Measurements from ENCODE around the gene TCL1B.
"Not testable (repeated sequence)": the region's sequence is repeated elsewhere in the genome, so short reads cannot be mapped to it uniquely, and the experiment has no call there.

The TCL1B gene

GRCh38 chr14:95685978-95686922 lies at the start of gene TCL1B:
TCL1B (plus strand) TSS chr14:95686426; CDS start chr14:95686468, 42 bp downstream.
- no peak for DNase-seq

GRCh38 chr14:95644981-95645380 lies 41.2 kb upstream of the TCL1B start:
- DNase-seq, result no peak

DNA sequence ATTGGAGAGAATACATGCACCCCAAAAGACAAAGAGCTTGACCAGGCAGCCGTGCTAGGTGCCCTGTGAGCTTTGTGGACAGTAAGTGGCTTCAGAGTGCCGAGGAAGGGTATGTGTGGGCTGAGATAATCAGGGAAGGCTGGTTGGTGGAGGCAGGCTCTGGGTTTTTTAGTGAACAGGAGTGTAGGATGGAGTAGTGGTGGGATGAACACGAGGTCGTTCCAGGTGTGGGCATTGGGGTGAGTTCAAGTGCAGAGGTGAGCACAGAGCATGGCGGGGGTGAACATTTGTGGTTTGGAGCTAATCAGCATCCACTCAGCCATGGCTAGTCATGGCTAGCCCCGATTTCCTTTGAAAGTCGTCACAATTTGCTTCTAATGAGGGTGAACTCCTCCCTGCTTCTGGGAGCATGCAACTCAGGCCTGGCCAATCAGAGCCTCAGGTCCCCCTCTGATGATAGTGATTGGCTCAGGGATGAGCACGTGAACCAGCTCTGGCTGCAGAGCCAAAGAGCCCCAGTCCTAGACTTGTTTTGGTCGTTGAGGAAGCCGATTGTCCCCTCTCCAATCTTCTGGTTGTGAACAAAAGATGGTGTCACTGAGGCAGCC lies 40.7 kb upstream of the TCL1B start:
- DNase-seq, result no peak

DNA sequence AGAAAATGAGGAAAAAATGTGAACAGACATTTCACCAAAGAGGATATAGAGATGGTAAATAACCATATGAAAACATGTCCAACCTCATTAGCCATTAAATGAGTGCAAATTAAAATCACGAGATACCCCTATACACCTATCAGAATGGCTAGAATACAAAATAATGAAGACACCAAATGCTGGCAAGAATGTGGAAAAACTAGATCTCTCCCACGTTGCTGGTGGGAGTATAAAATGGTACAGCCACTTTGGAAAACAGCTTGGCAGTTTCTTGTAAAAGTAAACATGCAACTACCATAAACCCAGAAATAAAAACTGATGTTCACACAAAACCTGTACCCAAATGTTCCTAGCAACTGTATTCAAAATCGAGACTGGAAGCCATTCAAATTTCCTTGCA lies 38.3 kb upstream of the TCL1B start:
- no peak for DNase-seq

DNA sequence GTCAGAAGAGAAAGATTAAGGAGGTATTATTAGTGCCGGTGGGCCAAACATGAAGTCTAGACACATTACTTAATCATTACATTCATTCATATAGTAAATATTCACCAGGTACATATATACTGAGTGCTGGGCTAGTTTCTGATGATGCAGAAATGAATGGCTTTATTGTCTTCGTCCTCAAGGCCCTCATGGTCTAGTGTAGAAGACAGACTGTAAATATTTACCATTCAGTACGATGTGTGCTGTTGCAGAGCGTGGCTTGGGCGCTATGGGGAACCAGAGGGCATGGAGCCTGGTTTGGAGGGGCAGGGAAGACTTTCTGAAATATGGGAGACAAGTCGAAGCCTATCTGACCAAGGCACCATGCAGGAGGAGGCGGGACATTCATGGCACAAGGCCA lies 37.0 kb upstream of the TCL1B start:
- DNase-seq, result no peak

DNA sequence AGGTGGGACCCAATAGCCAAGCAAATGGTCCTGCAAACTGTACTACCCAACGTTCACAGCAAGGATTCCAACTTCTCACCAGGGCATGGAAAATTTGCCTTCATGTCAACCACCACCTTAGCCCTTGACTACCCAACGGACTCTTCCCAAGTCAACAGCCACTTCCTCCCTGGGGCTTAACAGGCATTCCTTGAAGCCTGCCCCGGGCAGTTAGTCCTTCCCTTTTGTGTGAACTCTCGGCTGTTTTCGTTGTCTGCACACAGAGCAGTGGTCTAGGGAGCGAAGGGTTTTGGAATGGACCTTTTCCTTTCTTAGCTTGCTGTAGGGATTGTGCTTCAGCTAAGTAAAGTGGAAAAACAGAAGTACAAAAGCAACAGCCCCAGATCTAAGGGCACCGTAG lies 35.2 kb upstream of the TCL1B start:
- no peak for DNase-seq

GRCh38 chr14:95651821-95652583 lies 34.2 kb upstream of the TCL1B start:
- DNase-seq, result no peak

GRCh38 chr14:95652690-95653089 lies 33.5 kb upstream of the TCL1B start:
- DNase-seq, result no peak

DNA sequence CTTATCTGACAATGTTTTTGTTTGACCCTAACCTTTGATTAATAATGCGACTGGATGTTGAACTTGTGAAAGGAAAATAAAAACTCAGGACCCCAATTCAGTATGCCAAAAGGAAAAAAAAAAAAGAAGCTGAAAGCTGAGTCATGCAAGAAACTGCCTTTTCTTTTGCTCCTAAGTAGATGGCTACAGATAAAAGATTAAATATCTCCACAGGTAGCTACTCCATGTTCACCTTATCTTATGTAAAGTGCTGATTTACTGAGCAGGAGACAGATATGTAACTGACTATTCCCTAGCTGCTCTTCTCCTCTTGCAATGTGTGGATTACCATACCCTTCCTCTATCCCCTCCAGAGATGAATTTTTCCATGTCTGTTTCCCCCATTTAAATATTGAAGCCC lies 30.8 kb upstream of the TCL1B start:
- no peak for DNase-seq

DNA sequence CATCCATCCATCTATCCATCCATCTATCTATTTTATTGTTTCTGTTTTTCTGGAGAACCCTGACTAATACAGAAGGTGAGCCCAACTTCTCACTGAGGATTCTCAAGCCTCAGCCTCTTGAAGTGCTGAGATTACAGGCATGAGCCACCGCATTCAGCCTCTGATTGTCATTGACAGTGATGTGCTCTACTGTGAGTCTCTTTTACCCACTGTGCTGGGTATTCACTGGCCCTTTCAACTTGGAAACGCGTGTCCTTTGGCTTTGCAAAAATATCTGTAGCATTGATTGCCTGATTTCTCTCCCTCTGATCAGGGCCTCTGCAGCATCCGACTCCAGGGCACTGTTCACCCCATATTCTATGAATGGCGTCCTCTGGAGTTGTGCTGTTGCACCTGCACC lies 29.6 kb upstream of the TCL1B start:
- no peak for DNase-seq

GRCh38 chr14:95657454-95657853 lies 28.8 kb upstream of the TCL1B start:
- no peak for DNase-seq

- no peak for DNase-seq
Observed at GRCh38 chr14:95659293-95659989, 26.8 kb upstream of the TCL1B start.

DNA sequence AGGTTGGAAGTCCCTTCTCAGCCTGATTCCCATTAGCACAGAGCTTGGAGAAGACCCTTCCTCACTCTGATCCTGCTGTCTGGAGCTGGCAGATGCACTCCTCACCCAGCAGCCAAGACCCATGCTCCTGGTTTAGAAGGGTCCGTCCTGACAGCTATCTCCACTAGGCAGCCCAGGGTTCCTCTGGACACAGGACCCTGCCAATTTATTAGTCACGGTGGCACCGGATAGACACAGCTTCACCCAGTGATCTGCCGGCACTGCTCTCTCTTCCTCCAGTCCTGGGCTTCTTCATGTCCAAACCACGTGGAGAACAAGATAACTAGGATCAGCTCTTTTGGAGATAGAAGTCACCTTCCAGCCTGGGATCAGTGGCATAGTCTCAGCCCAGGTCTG lies 26.2 kb upstream of the TCL1B start:
- DNase-seq, result no peak

DNA sequence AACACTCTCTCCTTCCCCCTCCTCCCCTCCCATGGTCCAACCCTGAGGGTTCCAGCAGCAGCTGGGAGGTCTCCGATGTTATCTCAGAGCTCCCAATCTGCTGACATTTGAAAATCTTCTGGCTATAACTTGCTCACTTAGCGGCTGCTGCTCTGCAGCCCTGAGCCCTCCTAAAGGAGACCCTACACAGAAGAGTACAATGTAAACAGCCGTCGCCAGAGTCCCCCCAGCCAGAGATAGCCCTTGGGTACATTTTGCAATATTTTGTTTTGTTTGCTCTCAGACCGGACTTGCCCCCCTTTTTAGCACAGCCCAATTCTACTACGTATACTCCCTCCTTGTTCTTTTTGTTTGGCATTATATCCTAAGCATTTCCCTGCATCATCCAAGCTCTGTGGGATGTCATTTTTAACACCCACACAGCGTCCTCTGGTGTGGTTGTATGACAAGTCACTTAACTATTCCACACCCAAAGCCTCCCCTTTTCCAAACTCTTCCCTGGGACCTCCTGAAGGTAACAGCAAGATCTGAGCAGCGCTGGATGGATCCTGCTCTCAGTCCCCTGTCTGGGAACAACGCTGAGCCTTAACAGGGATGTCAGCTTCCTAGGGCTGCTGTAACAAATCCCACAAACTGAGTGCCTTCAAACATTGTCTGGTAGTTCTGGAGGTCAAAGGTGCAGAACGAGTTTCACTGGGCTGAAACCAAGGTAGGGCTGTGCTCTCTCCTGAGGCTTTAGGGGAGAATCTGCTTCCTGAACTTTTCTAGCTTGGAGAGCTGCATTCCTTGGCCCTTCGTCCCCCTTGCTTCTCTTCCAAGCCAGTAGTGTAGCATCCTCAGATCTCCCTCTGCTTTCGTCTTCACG lies 25.3 kb upstream of the TCL1B start:
- DNase-seq, result no peak

DNA sequence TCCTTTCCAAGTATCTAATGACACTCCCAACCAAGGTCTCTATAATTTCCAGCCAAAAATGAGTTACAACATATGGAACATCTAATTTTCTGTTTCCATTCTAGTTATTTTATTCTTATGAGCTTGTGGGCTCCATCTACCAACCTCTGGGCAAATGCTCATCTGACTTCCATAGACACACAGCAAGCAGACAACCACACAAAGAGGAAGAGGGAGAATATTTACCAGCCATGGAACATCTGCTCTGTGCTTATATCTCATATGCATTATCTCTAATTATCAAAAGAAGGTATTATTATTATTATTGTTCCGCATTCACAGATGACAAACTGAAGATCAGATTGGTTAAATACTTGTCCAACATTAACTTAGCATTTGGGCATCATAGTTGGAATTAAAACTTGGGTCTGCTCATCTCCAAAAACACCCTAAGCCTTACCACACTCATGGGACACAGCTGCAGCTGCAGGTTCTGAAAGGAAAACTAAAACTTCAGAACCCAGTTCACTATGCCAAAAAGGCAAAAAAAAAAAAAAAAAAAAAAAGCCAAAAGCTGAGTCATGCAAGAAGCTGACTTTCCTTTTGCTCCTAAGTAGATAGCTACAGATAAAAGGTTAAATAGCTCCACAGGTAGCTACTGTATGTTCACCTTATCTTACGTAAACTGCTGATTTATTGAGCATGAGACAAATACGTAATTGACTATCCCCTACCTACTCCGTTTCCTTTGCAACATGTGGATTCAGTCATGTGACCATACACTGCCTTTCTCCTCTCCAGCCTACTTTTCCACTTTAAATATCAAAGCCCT lies 23.6 kb upstream of the TCL1B start:
- no peak for DNase-seq

DNA sequence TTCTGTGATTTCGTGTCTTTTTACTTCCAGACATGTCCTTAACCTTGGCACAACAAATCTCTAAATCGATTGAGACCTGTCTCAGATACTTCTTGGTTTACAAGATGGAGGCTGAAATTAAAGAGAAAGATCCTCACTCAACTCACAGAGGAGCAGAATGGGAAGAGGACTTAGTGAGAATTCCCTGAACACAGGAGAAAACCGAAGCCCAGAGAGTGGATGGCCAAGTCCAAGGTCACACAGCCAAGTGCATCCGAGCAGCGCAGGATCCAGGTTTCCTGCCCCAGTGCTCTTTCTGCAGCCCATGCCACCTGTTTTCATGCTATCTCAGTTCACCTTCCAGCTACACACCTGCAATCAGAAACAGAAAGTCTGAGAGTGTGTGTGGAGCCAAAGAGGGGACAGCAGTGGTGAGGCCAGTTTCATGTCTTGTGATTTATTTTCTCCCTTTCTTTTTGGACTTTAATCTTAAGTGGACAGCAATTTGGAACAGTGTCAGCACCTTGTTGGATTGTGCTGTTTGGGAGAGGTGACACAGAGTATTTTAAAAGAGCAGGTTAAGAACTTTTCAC lies 22.9 kb upstream of the TCL1B start:
- no peak for DNase-seq

DNA sequence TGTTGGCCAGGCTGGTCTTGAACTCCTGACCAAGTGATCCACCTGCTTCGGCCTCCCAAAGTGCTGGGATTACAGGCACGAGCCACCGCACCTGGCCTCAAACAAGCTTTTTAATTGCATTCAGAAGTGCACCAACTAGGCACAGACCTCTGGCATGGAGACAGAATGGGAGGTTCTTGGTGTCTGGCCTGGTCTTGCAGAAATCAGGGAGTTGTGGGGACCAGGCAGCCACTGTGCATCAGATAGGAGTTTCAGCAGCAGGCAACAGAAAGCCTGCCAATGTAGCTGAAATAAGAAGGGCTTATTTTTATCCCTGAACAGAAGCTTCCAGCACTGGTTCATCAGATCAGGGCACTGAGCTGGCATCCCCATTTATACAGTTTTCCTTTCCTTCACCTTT lies 22.2 kb upstream of the TCL1B start:
- no peak for DNase-seq

DNA sequence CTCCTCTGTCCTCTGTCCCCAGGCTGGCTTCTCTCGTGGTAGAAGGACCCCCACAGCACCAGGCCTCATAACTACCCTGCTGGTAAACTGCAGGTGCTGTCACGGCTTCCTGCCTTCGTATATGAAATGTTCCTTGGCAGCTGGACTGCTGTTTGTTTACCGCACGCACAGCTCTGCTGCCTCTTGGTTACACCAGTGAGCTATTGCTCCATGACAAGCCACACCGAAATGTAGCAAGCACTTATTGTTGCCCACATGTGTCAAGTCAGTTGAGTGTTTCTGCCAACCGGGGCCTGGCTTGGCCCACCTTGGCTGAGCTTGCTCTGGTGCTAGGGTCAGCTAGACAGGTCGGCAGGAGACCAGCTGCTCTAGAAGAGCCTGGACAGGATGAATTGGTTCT lies 21.7 kb upstream of the TCL1B start:
- no peak for DNase-seq

DNA sequence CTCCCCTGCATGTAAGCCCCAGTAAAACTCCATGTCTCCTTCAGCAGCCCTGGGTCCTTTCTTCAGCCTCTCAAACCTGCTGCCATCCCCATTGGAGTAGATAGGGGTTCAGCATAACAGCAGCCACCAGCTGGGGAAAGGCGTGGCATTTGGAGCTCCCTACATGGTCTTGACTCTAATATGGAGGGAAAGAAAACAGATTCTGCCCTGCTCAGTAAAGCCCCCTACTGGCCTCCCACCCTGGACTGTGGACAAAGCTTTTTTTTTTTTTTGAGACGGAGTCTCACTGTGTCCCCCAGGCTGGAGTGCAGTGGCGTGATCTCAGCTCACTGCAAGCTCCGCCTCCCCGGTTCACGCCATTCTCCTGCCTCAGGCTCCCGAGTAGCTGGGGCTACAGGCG lies 20.7 kb upstream of the TCL1B start:
- not testable (repeated sequence) for DNase-seq

GRCh38 chr14:95666450-95666849 lies 19.8 kb upstream of the TCL1B start:
- no peak for DNase-seq

- no peak for DNase-seq
Observed at GRCh38 chr14:95667249-95667693, 19.0 kb upstream of the TCL1B start.
